GM10266 (cell line): ENCODE data around the gene RGS6.

Experiments used
- DNase-seq: peaks from one replicate; pipeline ENCODE4 v3.0.0; 2012; ENCODE audit errors: extremely low spot score
- CTCF ChIP-seq: IDR thresholded peaks from 2 replicates; pipeline ENCODE4 v1.5.1; 2012; ENCODE audit warnings: mild to moderate bottlenecking, low read depth; ENCODE audit not compliant: control insufficient read depth, insufficient read depth; ENCODE audit errors: missing control alignments

The RGS6 gene

GRCh38 chr14:72540836-72541235 lies 608.6 kb downstream of the RGS6 start:
- DNase-seq: no peak
- no peak for TF ChIP-seq CTCF

- DNase-seq: no peak
- TF ChIP-seq CTCF: no peak
Measured at GRCh38 chr14:72541546-72541945, 609.3 kb downstream of the RGS6 start.

DNA sequence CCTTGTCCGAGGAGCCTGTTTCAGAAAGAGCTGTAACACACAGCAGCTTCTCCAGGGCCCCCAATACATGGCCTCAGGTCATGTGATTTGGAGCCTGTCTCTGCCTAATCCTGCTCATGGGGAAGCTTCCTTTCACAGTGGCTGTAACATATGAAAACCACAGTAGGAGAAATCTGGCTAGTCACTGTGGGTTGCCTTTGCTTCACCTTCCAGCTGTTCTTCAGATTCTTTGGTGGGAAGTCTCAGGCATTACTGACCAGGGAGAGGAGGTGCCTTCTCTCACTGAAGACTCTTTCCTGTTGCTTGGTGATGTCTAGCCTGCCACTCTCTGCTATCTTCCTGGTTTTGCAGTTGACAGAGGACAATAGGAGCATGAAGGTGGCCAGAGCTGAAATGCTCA lies 611.1 kb downstream of the RGS6 start:
- DNase-seq: no peak
- TF ChIP-seq CTCF: no peak

DNA sequence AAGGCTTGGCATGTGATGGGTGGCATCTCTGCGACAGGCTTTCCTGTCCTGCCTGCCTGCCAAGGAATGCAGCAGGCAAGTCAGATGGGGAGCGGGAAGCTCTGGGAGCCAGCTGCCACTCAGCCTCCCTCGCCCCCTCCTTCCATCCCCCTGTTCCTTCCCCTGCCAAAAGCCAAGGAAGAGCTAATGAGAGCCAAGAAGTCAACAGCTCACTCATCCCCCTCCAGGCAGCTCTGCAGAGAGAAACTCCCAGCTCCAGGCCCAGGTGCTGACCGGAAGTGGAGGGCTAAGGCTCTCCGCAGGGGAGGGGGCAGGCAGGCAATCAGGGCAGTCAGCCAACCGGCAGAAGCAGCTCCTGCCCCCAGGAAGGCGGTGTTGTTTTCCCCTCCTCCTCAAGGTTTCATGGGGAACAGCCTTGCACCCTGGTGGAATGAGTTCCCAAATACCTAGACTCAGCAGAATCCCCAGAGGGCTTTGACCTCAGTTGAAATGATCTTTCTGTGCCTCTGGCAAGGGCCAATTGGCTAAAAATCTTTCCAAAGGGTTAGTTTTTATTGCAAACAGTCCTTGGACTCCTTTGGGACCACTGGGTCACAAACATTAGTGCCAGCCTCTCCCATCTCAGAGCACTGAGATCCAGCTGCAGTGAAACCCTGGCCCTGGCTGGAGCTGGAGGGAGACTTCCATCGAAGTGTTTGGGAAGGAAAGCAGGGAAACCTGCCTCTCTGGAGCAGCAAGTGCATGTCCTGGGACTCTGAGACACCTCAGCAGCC lies 612.6 kb downstream of the RGS6 start:
- DNase-seq: no peak
- TF ChIP-seq CTCF: no peak

DNA sequence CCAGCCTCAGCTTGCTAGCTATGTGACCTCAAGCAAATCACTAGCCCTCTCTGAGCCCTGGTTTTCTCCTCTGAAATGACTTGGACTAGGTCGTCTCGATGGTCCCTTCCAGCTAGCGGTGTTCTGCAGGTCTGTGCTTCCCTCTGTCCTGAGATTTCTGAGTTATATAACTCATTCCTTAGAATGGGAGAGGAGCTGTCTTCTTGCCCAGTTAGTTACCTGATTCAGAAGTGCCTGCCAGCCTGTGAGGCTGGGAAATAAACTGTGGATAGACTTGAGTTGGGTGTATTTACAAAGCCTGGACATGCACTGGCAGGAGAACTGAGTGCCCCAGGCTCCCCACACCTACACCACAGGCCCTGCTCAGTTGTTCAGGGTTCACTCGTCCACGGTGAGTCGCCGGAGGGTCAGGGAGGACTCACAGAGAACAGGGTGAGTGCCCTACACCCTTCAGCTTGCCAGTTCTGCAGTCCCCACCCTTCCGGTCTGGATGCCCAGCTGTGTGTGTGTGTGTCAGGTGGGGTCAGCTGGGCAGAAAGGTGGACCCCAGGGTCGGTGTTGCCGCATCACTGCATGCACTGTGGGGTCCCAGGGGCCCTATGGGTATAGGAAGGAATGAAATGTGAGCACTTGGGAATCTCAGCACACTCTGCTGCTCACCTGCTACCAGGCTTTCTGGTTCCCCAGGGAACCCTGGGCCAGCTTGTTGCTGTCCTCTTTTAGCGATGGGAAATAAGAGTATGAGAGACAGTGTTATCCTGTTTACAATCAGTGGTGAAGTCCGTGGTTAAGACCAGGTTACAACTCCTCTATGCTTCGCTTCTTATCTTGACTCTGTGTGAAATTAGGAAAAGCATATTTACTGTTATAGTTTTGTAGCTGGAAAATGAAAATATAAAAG lies 613.4 kb downstream of the RGS6 start:
- no peak for TF ChIP-seq CTCF
- no peak for DNase-seq

- no peak for TF ChIP-seq CTCF
- DNase-seq: no peak
Measured at GRCh38 chr14:72546344-72547016, 614.3 kb downstream of the RGS6 start.
